HepG2 (cell line): ENCODE data around the gene RAD23A. TPM values are rescaled to one million over a fixed set of nuclear protein-coding genes. Genes with fewer than 3 reads are reported as not detected.

Experiments
- ATAC-seq: fragments of 200-7000 bp; cut with Tn5 transposase; 3 replicates; pipeline ENCODE4 v1.9.1; 2020; ENCODE audit warnings: mild to moderate bottlenecking, moderate library complexity
- BruUV-seq: library from RNA; stranded (reverse); fragments of 400-500 nt; replicated peaks from 2 replicates; lab custom pipeline; 2021; lab: Mats Ljungman, UMichigan
- CTCF ChIA-PET: fragments of 300-600 bp; formaldehyde crosslinking; extraction: SDS; loops from one replicate; lab custom pipeline; 2021; ENCODE audit warnings: low total read pairs, inconsistent platforms, low intra/inter-chr PET ratio; lab: Yijun Ruan, JAX
- POLR2A ChIA-PET: fragments of 350-600 bp; sonication (Branson Sonifier 250); formaldehyde crosslinking; loops from one replicate; lab custom pipeline; 2020; ENCODE audit warnings: antibody characterized with exemption, inconsistent platforms; lab: Yijun Ruan, JAX
- DNase-seq: peaks from one replicate; pipeline ENCODE4 v3.0.0-alpha.2; 2015; ENCODE audit warnings: low spot score
- FAIRE-seq: peaks from 3 replicates; lab custom pipeline; 2011; peaks lifted over from hg19 to GRCh38; lab: Jason Lieb, UNC
- H2AFZ ChIP-seq: one replicate; pipeline ENCODE4 v1.6.1; 2011; ENCODE audit warnings: low read length, inconsistent platforms
- H3K27ac ChIP-seq: fragments of 300-600 bp; 3 replicates; pipeline ENCODE4 v1.8.0; 2011; ENCODE audit warnings: mixed run types, mild to moderate bottlenecking, mixed read lengths, low read length, inconsistent platforms; ENCODE audit not compliant: insufficient read depth; ENCODE audit errors: extremely low read length
- H3K27me3 ChIP-seq, 2 experiments: fragments of 200-600 bp in 1 of 2; 2 replicates in 1 of 2; 3 replicates in 1 of 2; pipeline versions ENCODE4 v1.6.0 to v1.8.0; 2011; ENCODE audit warnings: low read length in 2 of 2, mild to moderate bottlenecking in 2 of 2, moderate library complexity in 2 of 2, inconsistent platforms in 1 of 2; ENCODE audit not compliant: insufficient read depth in 2 of 2, control insufficient read depth in 1 of 2
- H3K36me3 ChIP-seq, 2 experiments: fragments of 200-600 bp in 1 of 2; replicated peaks in 1 of 2; 2 replicates in 1 of 2; 3 replicates in 1 of 2; pipeline versions ENCODE4 v1.5.1 to v1.8.0; 2011; ENCODE audit warnings: low read length in 2 of 2, inconsistent platforms in 1 of 2; ENCODE audit not compliant: insufficient read depth in 2 of 2, control insufficient read depth in 1 of 2
- H3K4me1 ChIP-seq: 2 replicates; pipeline ENCODE4 v1.5.1; 2012; ENCODE audit warnings: low read length, inconsistent platforms; ENCODE audit not compliant: insufficient read depth
- H3K4me2 ChIP-seq: 2 replicates; pipeline ENCODE4 v1.6.0; 2011; ENCODE audit warnings: low read depth, low read length, inconsistent platforms
- H3K4me3 ChIP-seq, 3 experiments: fragments of 200-600 bp in 1 of 3; sonication (generic), shearing (Covaris generic) in 1 of 3; replicated peaks in 1 of 3; 2 replicates each; pipeline ENCODE4 v1.5.1; 2011 to 2016; ENCODE audit warnings: low read length in 3 of 3, inconsistent platforms in 2 of 3, low read depth in 2 of 3, mild to moderate bottlenecking in 2 of 3, control low read depth in 1 of 3, mixed read lengths in 1 of 3; ENCODE audit not compliant: insufficient read depth in 1 of 3
- H3K79me2 ChIP-seq: one replicate; pipeline ENCODE4 v1.6.1; 2011; ENCODE audit warnings: low read length, inconsistent platforms; ENCODE audit not compliant: insufficient read depth
- H3K9ac ChIP-seq: 2 replicates; pipeline ENCODE4 v1.6.0; 2011; ENCODE audit warnings: mild to moderate bottlenecking, low read depth, low read length, inconsistent platforms; ENCODE audit not compliant: insufficient read depth
- H3K9me3 ChIP-seq: 2 replicates; pipeline ENCODE4 v1.5.1; 2012; ENCODE audit warnings: mild to moderate bottlenecking, low read length
- H4K20me1 ChIP-seq: 2 replicates; pipeline ENCODE4 v1.6.0; 2011; ENCODE audit warnings: inconsistent platforms, mild to moderate bottlenecking, low read length, moderate library complexity; ENCODE audit not compliant: insufficient read depth
- ARID5B ChIP-seq: IDR thresholded peaks from 2 replicates; pipeline ENCODE4 v1.4.0; 2020; ENCODE audit warnings: mild to moderate bottlenecking, missing genetic modification reagents
- ARNTL ChIP-seq: sonication (generic); formaldehyde crosslinking; IDR thresholded peaks from 2 replicates; pipeline ENCODE4 v1.4.0; 2020; ENCODE audit warnings: mild to moderate bottlenecking, missing genetic modification reagents
- FOXK1 ChIP-seq: sonication (generic); formaldehyde crosslinking; IDR thresholded peaks from 2 replicates; pipeline ENCODE4 v1.4.0; 2020; ENCODE audit warnings: low read depth, missing genetic modification reagents, borderline replicate concordance
- IKZF5 ChIP-seq: IDR thresholded peaks from 2 replicates; pipeline ENCODE4 v1.6.1; 2018; ENCODE audit warnings: missing genetic modification reagents, mild to moderate bottlenecking, missing compliant biosample characterization
- KAT2B ChIP-seq: fragments of 150-350 bp; IDR thresholded peaks from 2 replicates; pipeline ENCODE4 v1.6.1; 2014; ENCODE audit warnings: low read depth, low read length, borderline replicate concordance
- KAT8 ChIP-seq: IDR thresholded peaks from 2 replicates; pipeline ENCODE4 v1.6.1; 2016; ENCODE audit warnings: missing genetic modification reagents, missing compliant biosample characterization
- RBAK ChIP-seq: sonication (generic); formaldehyde crosslinking; IDR thresholded peaks from 2 replicates; pipeline ENCODE4 v1.5.1; 2020; ENCODE audit warnings: mild to moderate bottlenecking, missing genetic modification reagents
- ZBTB40 ChIP-seq, 2 experiments: fragments of 450-650 bp in 1 of 2; sonication (generic) in 1 of 2; formaldehyde crosslinking in 1 of 2; IDR thresholded peaks; 2 replicates each; pipeline versions ENCODE4 v1.6.1 to v1.8.0; 2016 to 2022; ENCODE audit warnings: antibody characterized with exemption in 1 of 2, mild to moderate bottlenecking in 1 of 2, missing genetic modification reagents in 1 of 2
- ZNF441 ChIP-seq: sonication (generic); formaldehyde crosslinking; IDR thresholded peaks from 2 replicates; pipeline ENCODE4 v1.7.0; 2021; ENCODE audit warnings: missing genetic modification reagents, borderline replicate concordance
- ZNF652 ChIP-seq: IDR thresholded peaks from 2 replicates; pipeline ENCODE4 v1.6.1; 2016; ENCODE audit warnings: low read depth, borderline replicate concordance
- ZSCAN12 ChIP-seq: sonication (generic); formaldehyde crosslinking; IDR thresholded peaks from 2 replicates; pipeline ENCODE4 v1.9.0; 2021; ENCODE audit warnings: mild to moderate bottlenecking, missing genetic modification reagents
- WGBS: methylation state at CpG from one replicate; pipeline ENCODE4 v1.1.6; 2017; ENCODE audit warnings: low lambda C conversion rate; 5-methylcytosine and 5-hydroxymethylcytosine counted together
- in situ Hi-C: cut with HindIII; loops from 2 replicates; pipeline ENCODE4 v1.10.0; 2017; ENCODE audit warnings: low pct_unique_long_range_greater_than_20kb; ENCODE audit not compliant: extremely low pct_ligation_motif_present
- intact Hi-C: fragments of 100-400 bp; cut with micrococcal nuclease; formaldehyde crosslinking; loops from one replicate; pipeline ENCODE4 v1.10.0; 2022; ENCODE audit not compliant: unreplicated experiment
- polyA plus RNA-seq, 8 experiments: library from polyadenylated mRNA; depleted of rRNA in 3 of 8; stranded (reverse) in 7 of 8; unstranded in 1 of 8; fragments of >200 nt; fragmentation: Illumina TruSeq in 4 of 8; extraction: Trizol in 4 of 8; gene quantifications; 2 replicates each; pipeline versions ENCODE4 v1.2.1 to v1.2.3, GENCODE V29; 2011 to 2016; ENCODE audit warnings: low read depth in 4 of 8, missing spikeins in 1 of 8, mixed read lengths in 1 of 8; ENCODE audit not compliant: insufficient read depth in 1 of 8
- total RNA-seq, 5 experiments: library from RNA; depleted of rRNA; stranded (reverse); fragments of >200 nt; fragmentation: Illumina TruSeq; extraction: Trizol; gene quantifications; 2 replicates each; pipeline ENCODE4 v1.2.3, GENCODE V29; 2016; ENCODE audit warnings: low read depth in 1 of 5

The RAD23A gene
- total and polyA plus RNA-seq, 2 of the 13 experiments (the other 11 are each of a cell fraction or from before 2014, with no cell fraction given) = 42.5 to 54.2 TPM

DNA sequence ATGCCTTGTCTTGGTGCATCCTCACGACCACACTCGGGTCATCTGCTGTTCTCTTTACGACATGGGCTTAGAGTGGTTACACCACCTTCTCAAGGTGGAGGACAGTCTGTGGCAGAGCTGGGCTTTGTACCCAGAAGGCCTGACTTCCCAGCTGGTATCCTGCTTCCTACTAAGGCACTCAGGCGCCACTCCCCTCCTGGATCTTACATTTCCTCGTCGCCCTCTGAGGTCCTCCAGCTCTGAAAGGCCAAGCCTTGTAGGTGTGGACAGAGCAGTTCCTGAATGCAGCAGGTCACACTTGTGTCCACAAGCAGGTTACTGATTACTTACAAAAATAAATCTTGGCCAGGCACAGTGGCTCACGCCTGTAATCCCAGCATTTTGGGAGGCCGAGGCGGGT lies 38.5 kb upstream of the RAD23A start:
- Histone ChIP-seq H3K4me3 (no peak overlapping the region), H3K27me3 (no peaks in the 10 kb centered on the region), H3K9me3 (no peaks in the 10 kb centered on the region), H2AFZ (no peak overlapping the region), H3K36me3 (no peaks in the 10 kb centered on the region), H3K4me2 (no peak overlapping the region), H3K79me2 (no peaks in the 10 kb centered on the region), H3K27ac (no peak overlapping the region), H4K20me1 (no peaks in the 10 kb centered on the region), H3K9ac (no peak overlapping the region), H3K4me1 (peaks cover 7% of the 10 kb centered on the region)
- intact Hi-C loops = no loop called here
- POLR2A ChIA-PET = interaction anchor here (1.0 to 2.3 kb wide), 3 partner anchors 10 to 42 kb away, joined by 3 to 11 read pairs (median 3); partner anchors contain the start of gene GCDH
- no TSS peak for BruUV-seq
- ATAC-seq (no peak), FAIRE-seq (no peak), DNase-seq (no peak)
- in situ Hi-C loops = no loop called here
- 87% methylated on average over 9 of the region's 9 CpGs for WGBS
- CTCF ChIA-PET = no interaction called here
- TF ChIP-seq RBAK (no peak), ZSCAN12 (CRISPR knock-in tag) (no peak), ZBTB40 (IDR thresholded peaks at IDR 0.05) (no peak), ZBTB40 (CRISPR knock-in tag; IDR thresholded peaks at IDR 0.05) (no peak), IKZF5 (CRISPR knock-in tag) (no peak), ZNF652 (CRISPR knock-in tag) (no peak), ZNF441 (CRISPR knock-in tag) (no peak), KAT2B (no peak), KAT8 (CRISPR knock-in tag) (no peak), ARID5B (CRISPR knock-in tag) (no peak), ARNTL (CRISPR knock-in tag) (no peak), FOXK1 (CRISPR knock-in tag) (no peak)
